SK-N-SH (cell line): Measurements from ENCODE around the gene TMEM94. TPM values are rescaled to one million over a fixed set of nuclear protein-coding genes. Genes with fewer than 3 reads are reported as not detected.

ENCODE experiments used
- CTCF ChIA-PET: fragments of 300-600, 350-600 bp; formaldehyde crosslinking; extraction: SDS; loops from one replicate; lab custom pipeline; 2021; lab: Yijun Ruan, JAX
- POLR2A ChIA-PET: fragments of 350-600 bp; sonication (Branson Sonifier 250); formaldehyde crosslinking; extraction: SDS; loops from one replicate; lab custom pipeline; 2020; ENCODE audit warnings: antibody characterized with exemption, inconsistent platforms; lab: Yijun Ruan, JAX
- DNase-seq: peaks from one replicate; pipeline ENCODE4 v3.0.0; 2012
- H2AFZ ChIP-seq: fragments of 200-600 bp; sonication (generic); 2 replicates; pipeline ENCODE4 v1.8.1; 2016; ENCODE audit warnings: antibody characterized with exemption, mild to moderate bottlenecking, low read depth
- H3F3A ChIP-seq: fragments of 200-600 bp; sonication (generic); replicated peaks from 2 replicates; pipeline ENCODE3; 2016; ENCODE audit warnings: antibody characterized with exemption, mild to moderate bottlenecking; ENCODE audit not compliant: insufficient read depth
- H3K27ac ChIP-seq, 2 experiments: fragments of 200-500 bp in 1 of 2; fragments of 200-600 bp in 1 of 2; sonication (Bioruptor generic) in 1 of 2; sonication (generic), shearing (Covaris generic) in 1 of 2; 2 replicates each; pipeline versions ENCODE4 v1.5.1 to v1.6.1; 2014 to 2016; ENCODE audit warnings: low read depth in 2 of 2, inconsistent platforms in 1 of 2, low read length in 1 of 2, mild to moderate bottlenecking in 1 of 2, mixed read lengths in 1 of 2
- H3K27me3 ChIP-seq: fragments of 200-600 bp; sonication (generic), shearing (Covaris generic); 2 replicates; pipeline ENCODE4 v1.6.1; 2016; ENCODE audit warnings: mixed run types; ENCODE audit not compliant: insufficient read depth
- H3K36me3 ChIP-seq, 2 experiments: fragments of 200-500 bp in 1 of 2; fragments of 200-600 bp in 1 of 2; sonication (Bioruptor generic) in 1 of 2; sonication (generic) in 1 of 2; replicated peaks in 1 of 2; 2 replicates each; pipeline versions ENCODE3 to v1.5.1; 2014 to 2016; ENCODE audit warnings: low read length in 1 of 2, mild to moderate bottlenecking in 1 of 2; ENCODE audit not compliant: insufficient read depth in 2 of 2, control insufficient read depth in 1 of 2
- H3K4me1 ChIP-seq, 2 experiments: fragments of 200-500 bp in 1 of 2; fragments of 200-600 bp in 1 of 2; sonication (Bioruptor generic) in 1 of 2; sonication (generic), shearing (Covaris generic) in 1 of 2; 2 replicates each; pipeline versions ENCODE4 v1.5.1 to v1.6.1; 2014 to 2016; ENCODE audit warnings: low read depth in 1 of 2, low read length in 1 of 2, mixed run types in 1 of 2; ENCODE audit not compliant: insufficient read depth in 2 of 2, control insufficient read depth in 1 of 2
- H3K4me2 ChIP-seq: fragments of 200-600 bp; sonication (generic), shearing (Covaris generic); 2 replicates; pipeline ENCODE4 v1.6.1; 2017; ENCODE audit warnings: mixed run types
- H3K4me3 ChIP-seq, 2 experiments: fragments of 200-500 bp in 1 of 2; fragments of 200-600 bp in 1 of 2; sonication (Bioruptor generic) in 1 of 2; sonication (generic), shearing (Covaris generic) in 1 of 2; 2 replicates each; pipeline versions ENCODE4 v1.5.1 to v1.8.1; 2014 to 2016; ENCODE audit warnings: low read depth in 2 of 2, inconsistent platforms in 1 of 2, low read length in 1 of 2, mild to moderate bottlenecking in 1 of 2, mixed read lengths in 1 of 2, moderate library complexity in 1 of 2
- H3K79me2 ChIP-seq: fragments of 200-600 bp; sonication (generic); 2 replicates; pipeline ENCODE4 v1.8.1; 2017; ENCODE audit warnings: mild to moderate bottlenecking; ENCODE audit not compliant: insufficient read depth
- H3K9ac ChIP-seq: fragments of 200-600 bp; sonication (generic); 2 replicates; pipeline ENCODE4 v1.6.1; 2017; ENCODE audit warnings: mixed run types
- H3K9me2 ChIP-seq: fragments of 200-600 bp; sonication (generic); 2 replicates; pipeline ENCODE4 v1.6.1; 2017; ENCODE audit warnings: mixed run types
- H3K9me3 ChIP-seq: fragments of 200-600 bp; sonication (generic); 2 replicates; pipeline ENCODE4 v1.6.1; 2017; ENCODE audit warnings: mixed run types, mild to moderate bottlenecking, moderate library complexity
- H4K20me1 ChIP-seq: fragments of 200-600 bp; sonication (generic); 2 replicates; pipeline ENCODE4 v1.6.1; 2017; ENCODE audit warnings: mild to moderate bottlenecking, mixed run types; ENCODE audit not compliant: insufficient read depth
- EP300 ChIP-seq, 2 experiments: IDR thresholded peaks; 2 replicates each; pipeline versions ENCODE4 v1.4.0 to v1.6.1; 2012; ENCODE audit warnings: borderline replicate concordance in 1 of 2, low read depth in 1 of 2, low read length in 1 of 2
- EZH2phosphoT487 ChIP-seq: fragments of 200-600 bp; sonication (generic); IDR thresholded peaks from 2 replicates; pipeline ENCODE4 v1.6.1; 2017; ENCODE audit warnings: low read depth, mixed run types, mild to moderate bottlenecking, antibody characterized with exemption, moderate library complexity, borderline replicate concordance
- FOSL2 ChIP-seq: IDR thresholded peaks from 2 replicates; pipeline ENCODE4 v1.4.0; 2012; ENCODE audit warnings: low read depth, mild to moderate bottlenecking, moderate library complexity, borderline replicate concordance
- FOXM1 ChIP-seq: IDR thresholded peaks from 2 replicates; pipeline ENCODE4 v1.4.0; 2012; ENCODE audit warnings: low read depth, mild to moderate bottlenecking
- GABPA ChIP-seq: IDR thresholded peaks from 2 replicates; pipeline ENCODE4 v1.4.0; 2012; ENCODE audit warnings: low read depth, mild to moderate bottlenecking
- GATA2 ChIP-seq: sonication (generic); formaldehyde crosslinking; IDR thresholded peaks from 2 replicates; pipeline ENCODE4 v1.5.0; 2020; ENCODE audit warnings: mild to moderate bottlenecking, missing genetic modification reagents
- IRF3 ChIP-seq: fragments of 150-350 bp; IDR thresholded peaks from 2 replicates; pipeline ENCODE4 v1.6.1; 2016; ENCODE audit warnings: mild to moderate bottlenecking, low read depth, low read length
- MAX ChIP-seq: IDR thresholded peaks from 2 replicates; pipeline ENCODE4 v1.4.0; 2012; ENCODE audit warnings: low read depth
- MXI1 ChIP-seq: IDR thresholded peaks from 2 replicates; pipeline ENCODE4 v1.6.1; 2012; ENCODE audit warnings: mild to moderate bottlenecking, low read depth, low read length, improper control_type of control experiment
- NFIC ChIP-seq: IDR thresholded peaks from 2 replicates; pipeline ENCODE4 v1.4.0; 2012; ENCODE audit warnings: borderline replicate concordance
- NRF1 ChIP-seq: IDR thresholded peaks from 2 replicates; pipeline ENCODE4 v1.6.1; 2012; ENCODE audit warnings: low read depth, mild to moderate bottlenecking, low read length
- RAD21 ChIP-seq: IDR thresholded peaks from 2 replicates; pipeline ENCODE4 v1.6.1; 2012; ENCODE audit warnings: mild to moderate bottlenecking, low read length
- REST ChIP-seq: IDR thresholded peaks from 2 replicates; pipeline ENCODE4 v1.6.1; 2012; ENCODE audit warnings: mild to moderate bottlenecking, low read depth, low read length, moderate library complexity
- RFX5 ChIP-seq: IDR thresholded peaks from 2 replicates; pipeline ENCODE4 v1.6.1; 2012; ENCODE audit warnings: mild to moderate bottlenecking, improper control_type of control experiment, low read length
- RXRA ChIP-seq: IDR thresholded peaks from 2 replicates; pipeline ENCODE4 v1.4.0; 2012; ENCODE audit warnings: low read depth, mild to moderate bottlenecking, borderline replicate concordance
- SIN3A ChIP-seq: IDR thresholded peaks from 2 replicates; pipeline ENCODE4 v1.6.1; 2012; ENCODE audit warnings: low read depth, mild to moderate bottlenecking, low read length, moderate library complexity, borderline replicate concordance
- SMC3 ChIP-seq: IDR thresholded peaks from 2 replicates; pipeline ENCODE4 v1.6.1; 2012; ENCODE audit warnings: low read depth, low read length, improper control_type of control experiment
- TAF1 ChIP-seq: IDR thresholded peaks from 2 replicates; pipeline ENCODE4 v1.6.1; 2012; ENCODE audit warnings: low read depth, mild to moderate bottlenecking, low read length, moderate library complexity, borderline replicate concordance
- TEAD4 ChIP-seq: IDR thresholded peaks from 2 replicates; pipeline ENCODE4 v1.4.0; 2012; ENCODE audit warnings: mild to moderate bottlenecking, borderline replicate concordance; ENCODE audit not compliant: insufficient read depth
- YY1 ChIP-seq: IDR thresholded peaks from 2 replicates; pipeline ENCODE4 v1.4.0; 2012; ENCODE audit warnings: low read depth, mild to moderate bottlenecking
- WGBS: methylation state at CpG from one replicate; pipeline ENCODE4 v1.1.6; 2017; ENCODE audit warnings: low lambda C conversion rate; 5-methylcytosine and 5-hydroxymethylcytosine counted together
- polyA plus RNA-seq, 3 experiments: library from polyadenylated mRNA; depleted of rRNA; stranded (reverse); fragments of >200 nt; gene quantifications; 2 replicates each; pipeline ENCODE4 v1.2.3, GENCODE V29; 2012

The TMEM94 gene
- polyA plus RNA-seq, 1 of the 3 experiments (the other 2 are of a cell fraction) = 89.9 TPM

GRCh38 chr17:75407655-75408352, 48.6 kb upstream of the TMEM94 start:
- TF ChIP-seq GABPA (no peak), NRF1 (no peak), TEAD4 (no peak), SMC3 (no peak), RFX5 (no peak), TAF1 (no peak), NFIC (no peak), GATA2 (CRISPR knock-in tag) (no peak), EP300 (IDR thresholded peaks at IDR 0.05; ENCODE audit: borderline replicate concordance in 1 of 2, low read depth in 1 of 2, low read length in 1 of 2) (no peak), EZH2phosphoT487 (no peak), FOXM1 (no peak), RXRA (no peak), IRF3 (no peak), YY1 (no peak), FOSL2 (no peak)
- TF ChIP-seq, all 33 proteins: peak for 0
- POLR2A ChIA-PET = interaction anchor here (1.2 kb wide), 1 partner anchor 138 kb away, joined by 3 read pairs; no protein-coding TSS in a partner anchor
- no peak overlapping the region for H3K4me3 ChIP-seq
- CTCF ChIA-PET = interaction anchor here (1.1 to 5.8 kb wide), 9 partner anchors 10 to 294 kb away, joined by 3 to 65 read pairs (median 4); partner anchors contain the start of genes MIF4GD, SLC25A19 and SMIM5
- H3K36me3 ChIP-seq = no peaks in the 10 kb centered on the region
- no peaks in the 10 kb centered on the region for H3K9me2 ChIP-seq
- no peaks in the 10 kb centered on the region for H3K9me3 ChIP-seq
- H4K20me1 ChIP-seq = peaks cover 17% of the 10 kb centered on the region
- H3K4me1 ChIP-seq = peaks cover 4 to 6% of the 10 kb centered on the region in 2 experiments; a peak in 2 of 4 replicates
- no peak overlapping the region for H2AFZ ChIP-seq
- no peaks in the 10 kb centered on the region; the same call in 1 of the 2 replicates for H3K27me3 ChIP-seq
- peaks cover 17% of the 10 kb centered on the region for H3F3A ChIP-seq
- H3K4me2 ChIP-seq = no peak overlapping the region
- DNase-seq = no peak
- 75% methylated on average over 2 of the region's 2 CpGs for WGBS
- H3K27ac ChIP-seq = no peak overlapping the region
- no peak overlapping the region for H3K9ac ChIP-seq
- H3K79me2 ChIP-seq = peaks cover 27% of the 10 kb centered on the region

- Histone ChIP-seq H3K27ac (no peak overlapping the region), H3K36me3 (no peaks in the 10 kb centered on the region), H3K4me1 (peaks cover 0 to 4% of the 10 kb centered on the region in 2 experiments; a peak in 1 of 4 replicates), H4K20me1 (no peaks in the 10 kb centered on the region), H2AFZ (no peak overlapping the region), H3K4me3 (no peak overlapping the region), H3F3A (peaks cover 11% of the 10 kb centered on the region), H3K79me2 (peaks cover 4% of the 10 kb centered on the region; the same call in 1 of the 2 replicates), H3K9me3 (no peaks in the 10 kb centered on the region), H3K27me3 (peaks cover 12% of the 10 kb centered on the region), H3K9ac (no peak overlapping the region), H3K9me2 (no peaks in the 10 kb centered on the region), H3K4me2 (no peak overlapping the region)
- DNase-seq = no peak
- ChIA-PET POLR2A (no interaction called here), CTCF (interaction anchor here (0.6 to 1.8 kb wide), 6 partner anchors 9 to 296 kb away, joined by 3 to 8 read pairs (median 4); partner anchors contain the start of gene MIF4GD)
- WGBS = 55% methylated on average over 4 of the region's 4 CpGs
- TF ChIP-seq RAD21 (no peak), TEAD4 (no peak), MXI1 (no peak), REST (no peak), MAX (no peak), IRF3 (no peak), SIN3A (no peak), FOXM1 (no peak)
Measured at GRCh38 chr17:75410141-75410540, 46.3 kb upstream of the TMEM94 start.
